PC-9 (cell line): ENCODE results near the gene CWH43. TPM values are rescaled to one million over a fixed set of nuclear protein-coding genes. Genes with fewer than 3 reads are reported as not detected.
A peak's percentile ranks its signal among the peaks of the same experiment; 100 is the strongest.

Experiments used
- BruUV-seq: library from RNA; stranded (reverse); fragments of 400-500 nt; replicated peaks from 2 replicates; lab custom pipeline; 2021; lab: Mats Ljungman, UMichigan
- CTCF ChIA-PET: fragments of 300-600 bp; sonication (Branson Sonifier 250); formaldehyde crosslinking; loops from one replicate; lab custom pipeline; 2022; ENCODE audit warnings: antibody characterized with exemption; lab: Charles Lee
- POLR2A ChIA-PET: fragments of 300-600 bp; sonication (Branson Sonifier 250); formaldehyde crosslinking; loops from one replicate; lab custom pipeline; 2022; ENCODE audit warnings: antibody characterized with exemption; ENCODE audit not compliant: unreplicated experiment; lab: Charles Lee
- DNase-seq, 2 experiments: peaks; one replicate each; pipeline versions ENCODE4 v3.0.0 to v3.0.0-alpha.2; 2015 to 2022; ENCODE audit warnings: mixed read lengths in 1 of 2
- H2AFZ ChIP-seq: fragments of 200-600 bp; sonication (generic); 2 replicates; pipeline ENCODE4 v1.8.1; 2017; ENCODE audit warnings: antibody characterized with exemption
- H3F3A ChIP-seq: fragments of 200-600 bp; sonication (generic); 2 replicates; pipeline ENCODE4 v1.8.1; 2017; ENCODE audit warnings: antibody characterized with exemption, mild to moderate bottlenecking, low read depth; ENCODE audit not compliant: insufficient read depth
- H3K27ac ChIP-seq: fragments of 200-600 bp; sonication (generic); 2 replicates; pipeline ENCODE4 v1.6.1; 2016; ENCODE audit warnings: mixed run types
- H3K27me3 ChIP-seq: fragments of 200-600 bp; sonication (generic); 2 replicates; pipeline ENCODE4 v1.6.1; 2016; ENCODE audit warnings: low read depth, mixed run types; ENCODE audit not compliant: insufficient read depth
- H3K36me3 ChIP-seq: fragments of 200-600 bp; sonication (generic); 2 replicates; pipeline ENCODE4 v1.6.1; 2016; ENCODE audit warnings: low read depth, mixed run types
- H3K4me1 ChIP-seq: fragments of 200-600 bp; sonication (generic); replicated peaks from 2 replicates; pipeline ENCODE4 v1.6.1; 2016; ENCODE audit warnings: mixed run types; ENCODE audit not compliant: insufficient read depth
- H3K4me2 ChIP-seq: fragments of 200-600 bp; sonication (generic); 2 replicates; pipeline ENCODE4 v1.6.1; 2017; ENCODE audit warnings: mixed run types
- H3K4me3 ChIP-seq: fragments of 200-600 bp; sonication (generic); 2 replicates; pipeline ENCODE4 v1.6.1; 2016; ENCODE audit warnings: mixed run types
- H3K79me2 ChIP-seq: fragments of 200-600 bp; sonication (generic); 2 replicates; pipeline ENCODE4 v1.6.1; 2017; ENCODE audit warnings: low read depth, mixed run types
- H3K9me2 ChIP-seq: fragments of 200-600 bp; sonication (generic); 2 replicates; pipeline ENCODE4 v1.8.1; 2017; ENCODE audit warnings: mild to moderate bottlenecking; ENCODE audit not compliant: insufficient read depth
- H3K9me3 ChIP-seq: fragments of 200-600 bp; sonication (generic); 2 replicates; pipeline ENCODE4 v1.8.1; 2016; ENCODE audit warnings: low read depth; ENCODE audit not compliant: insufficient read depth
- H4K20me1 ChIP-seq: fragments of 200-600 bp; sonication (generic); 2 replicates; pipeline ENCODE4 v1.8.1; 2017; ENCODE audit not compliant: insufficient read depth
- EZH2 ChIP-seq: fragments of 200-600 bp; sonication (generic); IDR thresholded peaks from 2 replicates; pipeline ENCODE4 v1.8.0; 2017; ENCODE audit warnings: antibody characterized with exemption, low read depth
- intact Hi-C: fragments of 100-400 bp; cut with micrococcal nuclease; formaldehyde crosslinking; loops from one replicate; pipeline ENCODE4 v1.10.0; 2022; ENCODE audit not compliant: unreplicated experiment
- total RNA-seq: library from RNA; stranded (reverse); gene quantifications from 2 replicates; pipeline ENCODE4 v1.2.3, GENCODE V29; 2021
- TF ChIP-seq, protein P1 (sequence below): fragments of 200-600 bp; sonication (generic); conservative IDR thresholded peaks from 2 replicates; pipeline ENCODE4 v1.6.1; 2017; ENCODE audit warnings: mixed run types, antibody characterized with exemption, mild to moderate bottlenecking, moderate library complexity

Gene CWH43
- total RNA-seq, 1 experiment from 2014 or later: not detected

DNA sequence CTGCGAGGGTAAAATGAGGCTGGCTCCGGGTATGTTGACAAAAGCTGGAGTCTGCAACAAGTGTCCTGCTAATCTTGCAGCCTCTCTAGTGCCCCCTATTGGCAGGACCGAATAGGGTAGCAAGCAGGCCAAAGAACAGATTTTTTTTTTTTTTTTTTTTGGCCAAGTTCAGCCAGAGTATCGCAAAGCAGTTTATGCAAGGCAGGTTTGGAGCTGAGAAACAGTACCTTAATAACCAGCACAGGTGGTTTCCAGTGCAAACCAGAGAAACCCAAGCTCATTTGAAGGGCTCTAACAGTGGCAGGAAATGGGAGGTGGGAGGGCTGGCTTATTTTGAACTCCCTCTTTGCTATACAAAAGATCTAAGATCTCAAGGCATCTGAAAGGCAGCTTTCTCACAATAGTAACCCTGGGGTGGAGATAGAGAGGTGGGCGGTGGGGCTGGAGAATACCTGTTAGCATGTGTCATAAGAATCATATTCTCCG is 41.3 kb upstream of the CWH43 start:
- Histone ChIP-seq H3K9me3 (no peaks in the 10 kb centered on the region), H4K20me1 (no peaks in the 10 kb centered on the region), H3F3A (peaks cover 17% of the 10 kb centered on the region; the same call in 1 of the 2 replicates), H3K79me2 (no peaks in the 10 kb centered on the region), H3K4me1 (peaks cover 16% of the 10 kb centered on the region), H3K4me2 (peak overlapping the region; percentile 13; the same call in 1 of the 2 replicates), H3K9me2 (no peaks in the 10 kb centered on the region), H3K27ac (peak overlapping the region; percentile 50), H2AFZ (no peak overlapping the region), H3K4me3 (peak overlapping the region; percentile 12; the same call in 1 of the 2 replicates), H3K27me3 (no peaks in the 10 kb centered on the region), H3K36me3 (no peaks in the 10 kb centered on the region)
- POLR2A ChIA-PET: interaction anchor here (0.5 to 1.0 kb wide), 6 partner anchors 9 to 553 kb away, joined by 3 to 10 read pairs (median 4); no protein-coding TSS in a partner anchor
- TF ChIP-seq, protein P1, sequence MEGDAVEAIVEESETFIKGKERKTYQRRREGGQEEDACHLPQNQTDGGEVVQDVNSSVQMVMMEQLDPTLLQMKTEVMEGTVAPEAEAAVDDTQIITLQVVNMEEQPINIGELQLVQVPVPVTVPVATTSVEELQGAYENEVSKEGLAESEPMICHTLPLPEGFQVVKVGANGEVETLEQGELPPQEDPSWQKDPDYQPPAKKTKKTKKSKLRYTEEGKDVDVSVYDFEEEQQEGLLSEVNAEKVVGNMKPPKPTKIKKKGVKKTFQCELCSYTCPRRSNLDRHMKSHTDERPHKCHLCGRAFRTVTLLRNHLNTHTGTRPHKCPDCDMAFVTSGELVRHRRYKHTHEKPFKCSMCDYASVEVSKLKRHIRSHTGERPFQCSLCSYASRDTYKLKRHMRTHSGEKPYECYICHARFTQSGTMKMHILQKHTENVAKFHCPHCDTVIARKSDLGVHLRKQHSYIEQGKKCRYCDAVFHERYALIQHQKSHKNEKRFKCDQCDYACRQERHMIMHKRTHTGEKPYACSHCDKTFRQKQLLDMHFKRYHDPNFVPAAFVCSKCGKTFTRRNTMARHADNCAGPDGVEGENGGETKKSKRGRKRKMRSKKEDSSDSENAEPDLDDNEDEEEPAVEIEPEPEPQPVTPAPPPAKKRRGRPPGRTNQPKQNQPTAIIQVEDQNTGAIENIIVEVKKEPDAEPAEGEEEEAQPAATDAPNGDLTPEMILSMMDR: peak; percentile 51
- TF ChIP-seq EZH2: no peak
- intact Hi-C loops: loop anchor here (1.0 to 2.0 kb wide), 2 partner anchors 18 to 35 kb away; no protein-coding TSS in a partner anchor
- CTCF ChIA-PET: interaction anchor here (0.6 to 2.3 kb wide), 10 partner anchors 8 to 1610 kb away, joined by 4 to 13 read pairs (median 6); partner anchors contain the start of gene OCIAD2
- peak in 1 of 2 experiments; percentile 28 for DNase-seq
- TSS peak; percentile 91 for BruUV-seq

DNA sequence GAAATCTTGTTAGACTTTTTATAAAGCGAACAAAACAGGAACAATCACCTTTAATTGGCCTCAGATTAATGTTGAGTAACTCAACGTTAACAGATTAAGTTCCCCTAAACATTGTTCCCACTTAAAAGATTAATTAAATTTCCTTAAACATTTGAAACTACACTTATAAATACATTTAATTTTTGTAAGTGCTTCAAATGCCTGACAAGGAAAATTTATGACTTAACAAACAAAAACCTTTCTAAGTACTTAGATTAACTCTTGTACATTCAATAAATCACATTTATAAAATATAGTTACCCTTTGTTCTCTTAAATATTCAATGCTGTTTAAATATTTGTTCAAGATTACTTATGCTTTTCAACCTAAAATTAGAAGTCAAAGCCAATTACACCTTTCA is 40.1 kb upstream of the CWH43 start:
- peaks cover 11% of the 10 kb centered on the region; the same call in 1 of the 2 replicates for H3F3A ChIP-seq
- H3K79me2 ChIP-seq: no peaks in the 10 kb centered on the region
- no peak for TF ChIP-seq EZH2
- TF ChIP-seq, protein P1: no peak
- H2AFZ ChIP-seq: no peak overlapping the region
- no peak for DNase-seq
- no peaks in the 10 kb centered on the region for H3K27me3 ChIP-seq
- no peaks in the 10 kb centered on the region for H4K20me1 ChIP-seq
- H3K4me2 ChIP-seq: no peak overlapping the region
- H3K9me2 ChIP-seq: no peaks in the 10 kb centered on the region
- CTCF ChIA-PET: interaction anchor here (0.6 kb wide), 1 partner anchor 97 kb away, joined by 3 read pairs; no protein-coding TSS in a partner anchor
- no peak overlapping the region for H3K27ac ChIP-seq
- POLR2A ChIA-PET: no interaction called here
- no TSS peak for BruUV-seq
- H3K36me3 ChIP-seq: no peaks in the 10 kb centered on the region
- H3K4me3 ChIP-seq: no peak overlapping the region
- intact Hi-C loops: loop anchor here (2.0 kb wide), 1 partner anchor 17 kb away; no protein-coding TSS in a partner anchor
- peaks cover 9% of the 10 kb centered on the region for H3K4me1 ChIP-seq
- no peaks in the 10 kb centered on the region for H3K9me3 ChIP-seq

DNA sequence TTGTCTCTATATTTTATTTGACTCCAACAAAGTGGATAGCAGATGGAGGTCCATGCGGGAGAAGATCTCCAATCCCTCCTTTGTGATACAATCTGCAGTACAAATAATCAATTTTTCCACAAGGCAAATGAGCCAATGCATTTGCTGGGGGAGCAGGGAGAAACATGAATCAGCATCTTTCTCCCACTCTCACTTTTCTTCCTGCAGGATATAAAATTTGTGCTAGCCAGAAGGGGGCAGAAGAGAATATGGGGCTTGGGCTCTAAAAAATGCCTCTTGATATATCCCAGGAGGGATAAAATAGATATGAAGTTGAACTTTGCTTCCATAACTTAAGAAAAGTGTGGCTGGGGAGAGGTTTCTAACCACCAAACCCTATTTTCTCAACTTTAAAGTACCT is 38.3 kb upstream of the CWH43 start:
- ChIA-PET POLR2A (no interaction called here), CTCF (no interaction called here)
- Histone ChIP-seq H3F3A (peaks cover 11% of the 10 kb centered on the region; the same call in 1 of the 2 replicates), H2AFZ (no peak overlapping the region), H3K27ac (no peak overlapping the region), H3K27me3 (no peaks in the 10 kb centered on the region), H3K36me3 (no peaks in the 10 kb centered on the region), H3K79me2 (no peaks in the 10 kb centered on the region), H4K20me1 (no peaks in the 10 kb centered on the region), H3K9me3 (no peaks in the 10 kb centered on the region), H3K4me1 (peaks cover 9% of the 10 kb centered on the region), H3K4me2 (no peak overlapping the region), H3K9me2 (no peaks in the 10 kb centered on the region), H3K4me3 (no peak overlapping the region)
- DNase-seq: no peak
- intact Hi-C loops: no loop called here
- TF ChIP-seq EZH2: no peak
- TF ChIP-seq, protein P1: no peak
- no TSS peak for BruUV-seq
